Measurements from ENCODE around the gene BICDL2. TPM values are rescaled to one million over a fixed set of nuclear protein-coding genes. Genes with fewer than 3 reads are reported as not detected.

BICDL2 gene
- total and polyA plus RNA-seq, 2 donors (not counting 3 experiments of a cell fraction or from before 2014, with no cell fraction given), result not detected

GRCh38 chr16:2980227-2981176 lies 56.2 kb downstream of the BICDL2 start, which contains the start of gene PKMYT1:
Gene PKMYT1 (minus strand): TSS chr16:2980446. CDS start chr16:2979657, 789 bp downstream.
- peak; percentile 90 for DNase-seq (ENCODE audit: low read depth, low spot score)
- Histone ChIP-seq H3K4me1 (ENCODE audit: control insufficient read depth, extremely low read depth, insufficient read depth, low read length) (peaks cover 10% of the 10 kb centered on the region), H3K4me3 (replicated peaks in 1 of 3; ENCODE audit: insufficient read depth in 1 of 3, low read depth in 1 of 3, low read length in 3 of 3) (peak within 1 kb of the TSS; percentile 53 to 74 (median 55)), H2AFZ (ENCODE audit: low read depth, low read length) (peak within 1 kb of the TSS; percentile 97), H3K9me3 (replicated peaks; ENCODE audit: control insufficient read depth, insufficient read depth, low read length) (no peaks in the 10 kb centered on the region), H3K27ac (ENCODE audit: insufficient read depth, low read depth, low read length) (peak within 1 kb of the TSS; percentile 49), H4K20me1 (replicated peaks; ENCODE audit: control insufficient read depth, extremely low read depth, insufficient read depth, low read length) (no peaks in the 10 kb centered on the region), H3K9ac (replicated peaks; ENCODE audit: extremely low read depth, insufficient read depth, low read length) (peak within 1 kb of the TSS; percentile 79), H3K27me3 (ENCODE audit: control insufficient read depth in 2 of 2, insufficient read depth in 2 of 2, low read length in 2 of 2) (no peaks in the 10 kb centered on the region), H3K36me3 (ENCODE audit: control insufficient read depth in 2 of 2, extremely low read depth in 1 of 2, insufficient read depth in 2 of 2, low read length in 2 of 2) (no peaks in the 10 kb centered on the region), H3K4me2 (ENCODE audit: insufficient read depth, low read length) (peak within 1 kb of the TSS; percentile 68), H3K79me2 (ENCODE audit: control insufficient read depth, insufficient read depth, low read length) (peaks cover 5% of the 10 kb centered on the region), H3K9me1 (replicated peaks; ENCODE audit: control insufficient read depth, extremely low read depth, insufficient read depth, low read length) (no peaks in the 10 kb centered on the region)
- peak; percentile 88 for FAIRE-seq
- dilution Hi-C loops (cut with MboI; ENCODE audit: extremely low pct_ligation_motif_present, low sequenced_read_pairs) (no loop called here), intact Hi-C loops (cut with micrococcal nuclease) (loop anchor here (1.0 kb wide), 1 partner anchor 11 kb away; the partner anchor contains the start of gene PAQR4)
- TSS peak; percentile 94 for BruUV-seq (replicated peaks)
- TF ChIP-seq, protein P1, sequence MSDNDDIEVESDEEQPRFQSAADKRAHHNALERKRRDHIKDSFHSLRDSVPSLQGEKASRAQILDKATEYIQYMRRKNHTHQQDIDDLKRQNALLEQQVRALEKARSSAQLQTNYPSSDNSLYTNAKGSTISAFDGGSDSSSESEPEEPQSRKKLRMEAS (IDR thresholded peaks at IDR 0.05; ENCODE audit: insufficient read depth, insufficient read length), result peak; percentile 24
- TF ChIP-seq EZH2 (IDR thresholded peaks at IDR 0.05; ENCODE audit: borderline replicate concordance, low read depth, low read length, severe bottlenecking) (no peak), POLR2A (IDR thresholded peaks at IDR 0.05; ENCODE audit: low read depth, low read length) (peak; percentile 97), POLR2AphosphoS5 (IDR thresholded peaks at IDR 0.05; ENCODE audit: insufficient read depth, low read depth, low read length) (peak; percentile 96)
- ChIA-PET CTCF (interaction anchor here (1.6 to 2.8 kb wide), 3 partner anchors 10 to 53 kb away, joined by 4 to 10 read pairs (median 8); no protein-coding TSS in a partner anchor), POLR2A (interaction anchor here (0.6 to 1.5 kb wide), 3 partner anchors 9 to 67 kb away, joined by 3 read pairs; no protein-coding TSS in a partner anchor)
